DOHH2 (cell line): ENCODE results near the gene SOX1.

ENCODE experiments used
- H3F3A ChIP-seq: fragments of 200-600 bp; sonication (generic), shearing (Covaris generic); 2 replicates; pipeline ENCODE4 v1.6.0; 2016; ENCODE audit warnings: antibody characterized with exemption, mild to moderate bottlenecking; ENCODE audit not compliant: control insufficient read depth, insufficient read depth
- H3K27ac ChIP-seq: fragments of 200-600 bp; sonication (generic); 2 replicates; pipeline ENCODE4 v1.5.1; 2014; ENCODE audit warnings: low read depth, mild to moderate bottlenecking, low read length, moderate library complexity
- H3K27me3 ChIP-seq: fragments of 200-600 bp; sonication (generic); 2 replicates; pipeline ENCODE4 v1.6.1; 2014; ENCODE audit warnings: mild to moderate bottlenecking, low read length, mixed read lengths; ENCODE audit not compliant: control insufficient read depth
- H3K36me3 ChIP-seq: fragments of 200-600 bp; sonication (generic); 2 replicates; pipeline ENCODE4 v1.6.1; 2014; ENCODE audit warnings: mild to moderate bottlenecking, low read length, moderate library complexity, mixed read lengths; ENCODE audit not compliant: control insufficient read depth
- H3K4me1 ChIP-seq: fragments of 200-600 bp; sonication (generic); 2 replicates; pipeline ENCODE4 v1.6.1; 2014; ENCODE audit warnings: mild to moderate bottlenecking, low read length, mixed read lengths; ENCODE audit not compliant: control insufficient read depth
- H3K4me2 ChIP-seq: fragments of 200-600 bp; sonication (generic); 2 replicates; pipeline ENCODE4 v1.6.0; 2014; ENCODE audit warnings: mild to moderate bottlenecking, low read length, moderate library complexity
- H3K4me3 ChIP-seq: fragments of 200-600 bp; sonication (generic); 2 replicates; pipeline ENCODE4 v1.5.1; 2014; ENCODE audit warnings: mild to moderate bottlenecking, low read length, mixed read lengths
- H3K79me2 ChIP-seq: fragments of 200-600 bp; sonication (generic); 2 replicates; pipeline ENCODE4 v1.6.1; 2014; ENCODE audit warnings: mild to moderate bottlenecking, low read length, mixed read lengths; ENCODE audit not compliant: control insufficient read depth
- H3K9me2 ChIP-seq: fragments of 200-600 bp; sonication (generic); replicated peaks from 2 replicates; pipeline ENCODE4 v1.6.1; 2014; ENCODE audit warnings: mild to moderate bottlenecking, low read length, mixed read lengths; ENCODE audit not compliant: control insufficient read depth
- H3K9me3 ChIP-seq: fragments of 200-600 bp; sonication (generic); 2 replicates; pipeline ENCODE4 v1.6.1; 2014; ENCODE audit warnings: antibody characterized with exemption, low read length, mixed read lengths; ENCODE audit not compliant: control insufficient read depth, insufficient read depth
- H4K20me1 ChIP-seq: fragments of 200-600 bp; sonication (generic); 2 replicates; pipeline ENCODE4 v1.6.0; 2014; ENCODE audit warnings: low read depth, mild to moderate bottlenecking, antibody characterized with exemption, low read length, moderate library complexity; ENCODE audit not compliant: control insufficient read depth, insufficient read depth
- EZH2phosphoT487 ChIP-seq: fragments of 200-600 bp; sonication (generic); IDR thresholded peaks from 2 replicates; pipeline ENCODE4 v1.6.1; 2017; ENCODE audit warnings: borderline replicate concordance, mild to moderate bottlenecking, antibody characterized with exemption, low read length, moderate library complexity, mixed read lengths
- TF ChIP-seq, protein P1 (sequence below): fragments of 200-600 bp; sonication (generic); IDR thresholded peaks from one replicate; pipeline ENCODE4 v1.5.1; 2014; ENCODE audit warnings: antibody characterized with exemption, mild to moderate bottlenecking, low read depth, low read length; ENCODE audit not compliant: poor library complexity, severe bottlenecking

The SOX1 gene

GRCh38 chr13:112107289-112107688 is 40.3 kb downstream of the SOX1 start:
- Histone ChIP-seq H3F3A (no peaks in the 10 kb centered on the region), H3K36me3 (no peaks in the 10 kb centered on the region), H3K9me3 (peaks cover 8% of the 10 kb centered on the region; the same call in 1 of the 2 replicates), H4K20me1 (no peaks in the 10 kb centered on the region), H3K4me1 (no peaks in the 10 kb centered on the region), H3K9me2 (no peaks in the 10 kb centered on the region), H3K27me3 (no peaks in the 10 kb centered on the region), H3K27ac (no peak overlapping the region), H3K4me2 (no peak overlapping the region), H3K79me2 (no peaks in the 10 kb centered on the region), H3K4me3 (no peak overlapping the region)
- TF ChIP-seq, protein P1, sequence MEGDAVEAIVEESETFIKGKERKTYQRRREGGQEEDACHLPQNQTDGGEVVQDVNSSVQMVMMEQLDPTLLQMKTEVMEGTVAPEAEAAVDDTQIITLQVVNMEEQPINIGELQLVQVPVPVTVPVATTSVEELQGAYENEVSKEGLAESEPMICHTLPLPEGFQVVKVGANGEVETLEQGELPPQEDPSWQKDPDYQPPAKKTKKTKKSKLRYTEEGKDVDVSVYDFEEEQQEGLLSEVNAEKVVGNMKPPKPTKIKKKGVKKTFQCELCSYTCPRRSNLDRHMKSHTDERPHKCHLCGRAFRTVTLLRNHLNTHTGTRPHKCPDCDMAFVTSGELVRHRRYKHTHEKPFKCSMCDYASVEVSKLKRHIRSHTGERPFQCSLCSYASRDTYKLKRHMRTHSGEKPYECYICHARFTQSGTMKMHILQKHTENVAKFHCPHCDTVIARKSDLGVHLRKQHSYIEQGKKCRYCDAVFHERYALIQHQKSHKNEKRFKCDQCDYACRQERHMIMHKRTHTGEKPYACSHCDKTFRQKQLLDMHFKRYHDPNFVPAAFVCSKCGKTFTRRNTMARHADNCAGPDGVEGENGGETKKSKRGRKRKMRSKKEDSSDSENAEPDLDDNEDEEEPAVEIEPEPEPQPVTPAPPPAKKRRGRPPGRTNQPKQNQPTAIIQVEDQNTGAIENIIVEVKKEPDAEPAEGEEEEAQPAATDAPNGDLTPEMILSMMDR, result no peak
- TF ChIP-seq EZH2phosphoT487, result no peak

GRCh38 chr13:112110479-112110878 is 43.5 kb downstream of the SOX1 start:
- H3K9me2 ChIP-seq, result no peaks in the 10 kb centered on the region
- H3K27ac ChIP-seq, result no peak overlapping the region
- H3K9me3 ChIP-seq, result peaks cover 2% of the 10 kb centered on the region; the same call in 1 of the 2 replicates
- TF ChIP-seq, protein P1, result no peak
- H3K27me3 ChIP-seq, result no peaks in the 10 kb centered on the region
- no peaks in the 10 kb centered on the region for H3K4me1 ChIP-seq
- H3K4me3 ChIP-seq, result no peak overlapping the region
- H3F3A ChIP-seq, result no peaks in the 10 kb centered on the region
- no peaks in the 10 kb centered on the region for H4K20me1 ChIP-seq
- H3K4me2 ChIP-seq, result no peak overlapping the region
- H3K36me3 ChIP-seq, result no peaks in the 10 kb centered on the region
- no peaks in the 10 kb centered on the region for H3K79me2 ChIP-seq

GRCh38 chr13:112111239-112111857 is 44.4 kb downstream of the SOX1 start:
- no peaks in the 10 kb centered on the region for H3K27me3 ChIP-seq

More at GRCh38 chr13:112111239-112111857, 44.4 kb downstream of the SOX1 start:
- Histone ChIP-seq H3K4me1 (no peaks in the 10 kb centered on the region), H4K20me1 (no peaks in the 10 kb centered on the region), H3K4me2 (no peak overlapping the region), H3F3A (no peaks in the 10 kb centered on the region), H3K4me3 (no peak overlapping the region), H3K79me2 (no peaks in the 10 kb centered on the region), H3K27ac (no peak overlapping the region), H3K9me2 (no peaks in the 10 kb centered on the region), H3K9me3 (peaks cover 2% of the 10 kb centered on the region; the same call in 1 of the 2 replicates), H3K36me3 (no peaks in the 10 kb centered on the region)
- TF ChIP-seq EZH2phosphoT487, result no peak
- TF ChIP-seq, protein P1, result no peak
